ENCODE data around the gene TCF12.

Gene TCF12

DNA sequence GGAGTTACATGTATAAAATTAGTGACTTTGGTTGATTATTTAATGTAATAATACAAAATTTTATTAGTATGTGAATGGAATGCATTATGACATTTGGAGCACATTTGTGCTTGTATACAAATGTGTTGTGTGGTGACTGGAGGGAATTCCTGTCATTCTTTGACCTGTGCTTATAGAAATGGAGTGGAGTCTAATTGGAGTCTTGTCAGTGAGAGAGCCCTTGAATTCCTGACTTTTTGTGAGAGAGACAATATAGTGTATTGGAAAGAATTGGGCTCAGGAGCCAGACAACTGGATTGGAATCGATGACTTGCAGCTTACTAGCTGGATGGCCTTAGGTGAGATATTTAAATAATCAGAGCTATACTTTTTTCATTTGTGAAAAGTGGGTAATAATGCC is 9.4 kb downstream of the TCF12 start:
- H3K4me2 ChIP-seq (ENCODE audit: low read depth, low read length, poor library complexity, severe bottlenecking): peak overlapping the region; percentile 59
- no peak overlapping the region for H3K4me3 ChIP-seq (ENCODE audit: low read length, poor library complexity, severe bottlenecking)
- TF ChIP-seq EZH2phosphoT487 (IDR thresholded peaks at IDR 0.05; ENCODE audit: borderline replicate concordance): no peak
- TF ChIP-seq, protein P1, sequence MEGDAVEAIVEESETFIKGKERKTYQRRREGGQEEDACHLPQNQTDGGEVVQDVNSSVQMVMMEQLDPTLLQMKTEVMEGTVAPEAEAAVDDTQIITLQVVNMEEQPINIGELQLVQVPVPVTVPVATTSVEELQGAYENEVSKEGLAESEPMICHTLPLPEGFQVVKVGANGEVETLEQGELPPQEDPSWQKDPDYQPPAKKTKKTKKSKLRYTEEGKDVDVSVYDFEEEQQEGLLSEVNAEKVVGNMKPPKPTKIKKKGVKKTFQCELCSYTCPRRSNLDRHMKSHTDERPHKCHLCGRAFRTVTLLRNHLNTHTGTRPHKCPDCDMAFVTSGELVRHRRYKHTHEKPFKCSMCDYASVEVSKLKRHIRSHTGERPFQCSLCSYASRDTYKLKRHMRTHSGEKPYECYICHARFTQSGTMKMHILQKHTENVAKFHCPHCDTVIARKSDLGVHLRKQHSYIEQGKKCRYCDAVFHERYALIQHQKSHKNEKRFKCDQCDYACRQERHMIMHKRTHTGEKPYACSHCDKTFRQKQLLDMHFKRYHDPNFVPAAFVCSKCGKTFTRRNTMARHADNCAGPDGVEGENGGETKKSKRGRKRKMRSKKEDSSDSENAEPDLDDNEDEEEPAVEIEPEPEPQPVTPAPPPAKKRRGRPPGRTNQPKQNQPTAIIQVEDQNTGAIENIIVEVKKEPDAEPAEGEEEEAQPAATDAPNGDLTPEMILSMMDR (conservative IDR thresholded peaks at IDR 0.05; ENCODE audit: low read length): no peak
- H3K27me3 ChIP-seq (ENCODE audit: insufficient read depth, low read length, poor library complexity, severe bottlenecking): no peaks in the 10 kb centered on the region
- no peaks in the 10 kb centered on the region for H3K9me3 ChIP-seq (ENCODE audit: insufficient read depth, low read depth, low read length)
- peaks cover 4% of the 10 kb centered on the region; the same call in 1 of the 2 replicates for H3F3A ChIP-seq (ENCODE audit: low read depth)
- 0 out of 2 replicates have a peak, but pooled peaks cover 5% of the 10 kb centered on the region for H3K36me3 ChIP-seq (ENCODE audit: insufficient read depth, low read length)
- peaks cover 77% of the 10 kb centered on the region for H4K20me1 ChIP-seq (ENCODE audit: insufficient read depth, low read length, poor library complexity, severe bottlenecking)
- H3K9me2 ChIP-seq (replicated peaks; ENCODE audit: low read depth, low read length): no peaks in the 10 kb centered on the region
- H2AFZ ChIP-seq (ENCODE audit: low read length): no peak overlapping the region
- H3K79me2 ChIP-seq (ENCODE audit: insufficient read depth, low read length): peaks cover 94% of the 10 kb centered on the region
- no peak overlapping the region for H3K9ac ChIP-seq (ENCODE audit: low read depth, low read length, poor library complexity, severe bottlenecking)
- peaks cover 72% of the 10 kb centered on the region for H3K4me1 ChIP-seq (ENCODE audit: insufficient read depth, low read length, poor library complexity, severe bottlenecking)

DNA sequence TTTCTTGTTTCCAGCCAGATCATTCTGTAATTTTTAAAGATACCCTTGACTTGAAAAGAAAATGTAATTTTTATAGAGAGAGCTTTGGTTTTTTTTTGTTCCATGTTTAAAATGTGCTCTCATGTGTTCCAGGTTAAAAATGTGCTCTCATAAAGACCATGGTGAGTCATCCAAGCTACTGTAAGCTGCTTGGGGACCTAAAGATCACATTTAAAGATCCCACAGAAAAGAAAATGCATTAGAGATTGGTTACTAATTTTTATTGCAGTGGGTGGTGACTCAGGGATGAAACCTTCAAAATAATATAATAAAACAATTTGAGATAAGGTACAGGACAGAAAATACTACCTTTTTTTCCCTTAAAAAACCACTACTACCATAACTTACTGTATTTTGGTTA is 11.0 kb downstream of the TCF12 start:
- Histone ChIP-seq H3K9ac (ENCODE audit: low read depth, low read length, poor library complexity, severe bottlenecking) (no peak overlapping the region), H3K9me2 (replicated peaks; ENCODE audit: low read depth, low read length) (no peaks in the 10 kb centered on the region), H3K27me3 (ENCODE audit: insufficient read depth, low read length, poor library complexity, severe bottlenecking) (no peaks in the 10 kb centered on the region), H3K36me3 (ENCODE audit: insufficient read depth, low read length) (0 out of 2 replicates have a peak, but pooled peaks cover 5% of the 10 kb centered on the region), H3K4me2 (ENCODE audit: low read depth, low read length, poor library complexity, severe bottlenecking) (peak overlapping the region; percentile 59), H3K4me3 (ENCODE audit: low read length, poor library complexity, severe bottlenecking) (no peak overlapping the region), H3K79me2 (ENCODE audit: insufficient read depth, low read length) (peaks cover 93% of the 10 kb centered on the region), H2AFZ (ENCODE audit: low read length) (no peak overlapping the region), H4K20me1 (ENCODE audit: insufficient read depth, low read length, poor library complexity, severe bottlenecking) (peaks cover 77% of the 10 kb centered on the region), H3F3A (ENCODE audit: low read depth) (peaks cover 4% of the 10 kb centered on the region; the same call in 1 of the 2 replicates), H3K9me3 (ENCODE audit: insufficient read depth, low read depth, low read length) (no peaks in the 10 kb centered on the region), H3K4me1 (ENCODE audit: insufficient read depth, low read length, poor library complexity, severe bottlenecking) (peaks cover 62% of the 10 kb centered on the region)
- TF ChIP-seq, protein P1 (conservative IDR thresholded peaks at IDR 0.05; ENCODE audit: low read length): no peak
- TF ChIP-seq EZH2phosphoT487 (IDR thresholded peaks at IDR 0.05; ENCODE audit: borderline replicate concordance): no peak

DNA sequence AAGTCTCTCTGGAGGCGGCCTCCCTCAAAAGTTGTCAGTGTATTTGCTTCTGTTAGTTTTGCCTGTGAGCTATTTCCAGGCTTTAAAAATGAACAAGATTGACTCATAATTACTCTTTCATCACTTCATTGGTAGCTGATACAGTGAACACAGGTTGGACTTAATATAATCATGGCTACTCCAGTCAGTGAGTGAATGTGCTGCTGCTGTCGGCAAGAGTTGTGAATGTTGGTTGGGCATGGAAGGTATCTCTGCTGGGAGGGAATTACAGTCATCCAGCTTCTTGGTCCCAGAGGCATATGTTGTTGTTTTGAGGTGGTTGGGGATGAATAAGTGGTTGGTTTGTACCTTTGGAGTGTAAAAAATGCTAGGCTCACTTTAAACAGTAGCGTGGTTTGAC is 11.5 kb downstream of the TCF12 start:
- no peaks in the 10 kb centered on the region for H3K9me2 ChIP-seq (replicated peaks; ENCODE audit: low read depth, low read length)
- no peaks in the 10 kb centered on the region for H3K9me3 ChIP-seq (ENCODE audit: insufficient read depth, low read depth, low read length)
- H3K4me2 ChIP-seq (ENCODE audit: low read depth, low read length, poor library complexity, severe bottlenecking): peak overlapping the region; percentile 59
- H3K4me1 ChIP-seq (ENCODE audit: insufficient read depth, low read length, poor library complexity, severe bottlenecking): peaks cover 62% of the 10 kb centered on the region
- peaks cover 93% of the 10 kb centered on the region for H3K79me2 ChIP-seq (ENCODE audit: insufficient read depth, low read length)
- peaks cover 80% of the 10 kb centered on the region for H4K20me1 ChIP-seq (ENCODE audit: insufficient read depth, low read length, poor library complexity, severe bottlenecking)
- 0 out of 2 replicates have a peak, but pooled peaks cover 5% of the 10 kb centered on the region for H3K36me3 ChIP-seq (ENCODE audit: insufficient read depth, low read length)
- no peak overlapping the region for H3K4me3 ChIP-seq (ENCODE audit: low read length, poor library complexity, severe bottlenecking)
- H3K9ac ChIP-seq (ENCODE audit: low read depth, low read length, poor library complexity, severe bottlenecking): no peak overlapping the region
- TF ChIP-seq, protein P1 (conservative IDR thresholded peaks at IDR 0.05; ENCODE audit: low read length): no peak
- no peak for TF ChIP-seq EZH2phosphoT487 (IDR thresholded peaks at IDR 0.05; ENCODE audit: borderline replicate concordance)
- H3F3A ChIP-seq (ENCODE audit: low read depth): peaks cover 4% of the 10 kb centered on the region; the same call in 1 of the 2 replicates
- H2AFZ ChIP-seq (ENCODE audit: low read length): no peak overlapping the region
- H3K27me3 ChIP-seq (ENCODE audit: insufficient read depth, low read length, poor library complexity, severe bottlenecking): no peaks in the 10 kb centered on the region
